ENCODE data around the gene PAPPA. TPM values are rescaled to one million over a fixed set of nuclear protein-coding genes. Genes with fewer than 3 reads are reported as not detected.

The PAPPA gene
- total RNA-seq, 2 donors from 2014 or later, result 0.09 TPM

GRCh38 chr9:116160676-116161571, 7.3 kb downstream of the PAPPA start:
- H3K4me3 Mint-ChIP-seq, result no peak overlapping the region
- H3K9ac ChIP-seq (ENCODE audit: extremely low read depth, low read length, poor library complexity, severe bottlenecking), result no peak overlapping the region
- no peak overlapping the region for H3K27ac Mint-ChIP-seq
- no peaks in the 10 kb centered on the region for H3K36me3 Mint-ChIP-seq (ENCODE audit: low read depth)
- TF ChIP-seq CTCF (conservative IDR thresholded peaks at IDR 0.05), result no peak
- peaks cover 82% of the 10 kb centered on the region for H3K27me3 Mint-ChIP-seq (ENCODE audit: insufficient read depth)
- peaks cover 67% of the 10 kb centered on the region for H3K27me3 ChIP-seq (ENCODE audit: control insufficient read depth, insufficient read depth, low read length, poor library complexity, severe bottlenecking)
- no peaks in the 10 kb centered on the region for H3K36me3 ChIP-seq (ENCODE audit: control insufficient read depth, insufficient read depth, low read length)
- WGBS, 2 experiments (ENCODE audit: insufficient coverage in 1 of 2, insufficient read length in 1 of 2), result 91 to 93% methylated on average over 5 to 9 of the region's 9 CpGs
- H3K9me3 Mint-ChIP-seq, result no peaks in the 10 kb centered on the region
- no peak overlapping the region for H3K4me3 ChIP-seq (ENCODE audit: low read length)
- H3K9me3 ChIP-seq (ENCODE audit: control insufficient read depth, low read length), result no peaks in the 10 kb centered on the region
- H3K4me1 Mint-ChIP-seq, result peaks cover 21% of the 10 kb centered on the region
- peak; percentile 49 for DNase-seq
- H3K4me1 ChIP-seq (ENCODE audit: control insufficient read depth, insufficient read depth, low read length), result no peaks in the 10 kb centered on the region
- no peak overlapping the region for H3K27ac ChIP-seq (ENCODE audit: low read depth, low read length)

- no peak overlapping the region for H3K4me3 Mint-ChIP-seq
- Histone ChIP-seq H3K27me3 (ENCODE audit: control insufficient read depth, insufficient read depth, low read length, poor library complexity, severe bottlenecking) (peaks cover 53% of the 10 kb centered on the region), H3K27ac (ENCODE audit: low read depth, low read length) (no peak overlapping the region), H3K4me3 (ENCODE audit: low read length) (no peak overlapping the region), H3K36me3 (ENCODE audit: control insufficient read depth, insufficient read depth, low read length) (no peaks in the 10 kb centered on the region), H3K4me1 (ENCODE audit: control insufficient read depth, insufficient read depth, low read length) (no peaks in the 10 kb centered on the region), H3K9ac (ENCODE audit: extremely low read depth, low read length, poor library complexity, severe bottlenecking) (no peak overlapping the region), H3K9me3 (ENCODE audit: control insufficient read depth, low read length) (no peaks in the 10 kb centered on the region)
- peaks cover 75% of the 10 kb centered on the region for H3K27me3 Mint-ChIP-seq (ENCODE audit: insufficient read depth)
- WGBS, 2 experiments (ENCODE audit: insufficient coverage in 1 of 2, insufficient read length in 1 of 2), result 86 to 93% methylated on average over 4 to 5 of the region's 5 CpGs
- no peak for TF ChIP-seq CTCF (conservative IDR thresholded peaks at IDR 0.05)
- DNase-seq, result no peak
- no peaks in the 10 kb centered on the region for H3K9me3 Mint-ChIP-seq
- no peak overlapping the region for H3K27ac Mint-ChIP-seq
- peaks cover 10% of the 10 kb centered on the region for H3K4me1 Mint-ChIP-seq
- no peaks in the 10 kb centered on the region for H3K36me3 Mint-ChIP-seq (ENCODE audit: low read depth)
These were observed 8.7 kb downstream of the PAPPA start for GRCh38 chr9:116162241-116162781.

GRCh38 chr9:116163293-116164055, 9.9 kb downstream of the PAPPA start:
- DNase-seq, result peak; percentile 65
- peaks cover 42% of the 10 kb centered on the region for H3K27me3 ChIP-seq (ENCODE audit: control insufficient read depth, insufficient read depth, low read length, poor library complexity, severe bottlenecking)
- 94 to 100% methylated on average over 2 of the region's 2 CpGs for WGBS, 2 experiments (ENCODE audit: insufficient coverage in 1 of 2, insufficient read length in 1 of 2)
- no peak overlapping the region for H3K9ac ChIP-seq (ENCODE audit: extremely low read depth, low read length, poor library complexity, severe bottlenecking)
- H3K27ac ChIP-seq (ENCODE audit: low read depth, low read length), result no peak overlapping the region
- Mint-ChIP-seq H3K27ac (no peak overlapping the region), H3K36me3 (ENCODE audit: low read depth) (no peaks in the 10 kb centered on the region), H3K9me3 (no peaks in the 10 kb centered on the region), H3K4me1 (peaks cover 4% of the 10 kb centered on the region), H3K27me3 (ENCODE audit: insufficient read depth) (peaks cover 63% of the 10 kb centered on the region), H3K4me3 (no peak overlapping the region)
- H3K4me3 ChIP-seq (ENCODE audit: low read length), result no peak overlapping the region
- no peaks in the 10 kb centered on the region for H3K9me3 ChIP-seq (ENCODE audit: control insufficient read depth, low read length)
- TF ChIP-seq CTCF (conservative IDR thresholded peaks at IDR 0.05), result peak; percentile 83
- no peaks in the 10 kb centered on the region for H3K36me3 ChIP-seq (ENCODE audit: control insufficient read depth, insufficient read depth, low read length)
- H3K4me1 ChIP-seq (ENCODE audit: control insufficient read depth, insufficient read depth, low read length), result no peaks in the 10 kb centered on the region
